K562 (cell line): Measurements from ENCODE around the gene RHAG. TPM values are rescaled to one million over a fixed set of nuclear protein-coding genes. Genes with fewer than 3 reads are reported as not detected.

Experiments
- ATAC-seq: fragments of 200-7000 bp; cut with Tn5 transposase; 3 replicates; pipeline ENCODE4 v1.9.1; 2020; ENCODE audit warnings: moderate library complexity
- BruUV-seq: library from RNA; stranded (reverse); fragments of 400-500 nt; replicated peaks from 2 replicates; lab custom pipeline; 2021; lab: Mats Ljungman, UMichigan
- CTCF ChIA-PET: fragments of 300-600 bp; formaldehyde crosslinking; extraction: SDS; loops from one replicate; lab custom pipeline; 2021; ENCODE audit warnings: low intra/inter-chr PET ratio; lab: Yijun Ruan, JAX
- POLR2A ChIA-PET: fragments of 300-600, 350-650 bp; sonication (Branson Sonifier 250); formaldehyde crosslinking; extraction: SDS; loops from one replicate; lab custom pipeline; 2021; ENCODE audit warnings: antibody characterized with exemption, inconsistent platforms; lab: Yijun Ruan, JAX
- DNase-seq, 4 experiments: peaks; one replicate each; pipeline versions ENCODE4 v3.0.0 to v3.0.0-alpha.2; 2011 to 2018; ENCODE audit warnings: low spot score in 3 of 4, mixed read lengths in 3 of 4; ENCODE audit errors: extremely low read depth in 1 of 4
- FAIRE-seq: peaks from 2 replicates; lab custom pipeline; 2011; peaks lifted over from hg19 to GRCh38; lab: Jason Lieb, UNC
- H2AFZ ChIP-seq: 2 replicates; pipeline ENCODE4 v1.6.0; 2011; ENCODE audit warnings: low read depth, low read length, control low read depth, inconsistent platforms
- H3K27ac ChIP-seq: fragments of 200-600 bp; 3 replicates; pipeline ENCODE4 v1.8.0; 2011; ENCODE audit warnings: low read depth, mild to moderate bottlenecking, control low read depth, inconsistent platforms, low read length, moderate library complexity, mixed read lengths; ENCODE audit errors: extremely low read depth
- H3K27me3 ChIP-seq, 2 experiments: fragments of 300-600 bp in 1 of 2; 2 replicates in 1 of 2; 3 replicates in 1 of 2; pipeline versions ENCODE4 v1.6.0 to v1.8.0; 2011; ENCODE audit warnings: inconsistent platforms in 2 of 2, low read length in 2 of 2, mild to moderate bottlenecking in 1 of 2, mixed read lengths in 1 of 2, moderate library complexity in 1 of 2; ENCODE audit not compliant: control insufficient read depth in 2 of 2, insufficient read depth in 2 of 2
- H3K36me3 ChIP-seq: fragments of 300-600 bp; 3 replicates; pipeline ENCODE4 v1.8.0; 2011; ENCODE audit warnings: mild to moderate bottlenecking, low read length, inconsistent platforms; ENCODE audit not compliant: control insufficient read depth, insufficient read depth
- H3K4me1 ChIP-seq, 2 experiments: fragments of 200-600 bp in 1 of 2; replicated peaks in 1 of 2; 2 replicates in 1 of 2; 3 replicates in 1 of 2; pipeline versions ENCODE4 v1.5.1 to v1.8.0; 2011; ENCODE audit warnings: inconsistent platforms in 2 of 2, low read length in 2 of 2, mild to moderate bottlenecking in 1 of 2, mixed read lengths in 1 of 2, moderate library complexity in 1 of 2; ENCODE audit not compliant: control insufficient read depth in 2 of 2, insufficient read depth in 2 of 2
- H3K4me2 ChIP-seq: 2 replicates; pipeline ENCODE4 v1.6.1; 2011; ENCODE audit warnings: low read length, control low read depth, inconsistent platforms, mixed read lengths; ENCODE audit not compliant: insufficient read depth
- H3K4me3 ChIP-seq: fragments of 200-600 bp; sonication (generic), shearing (Covaris generic); 2 replicates; pipeline ENCODE4 v1.5.1; 2016; ENCODE audit warnings: control low read depth, inconsistent platforms
- H3K79me2 ChIP-seq: fragments of 200-600 bp; 3 replicates; pipeline ENCODE4 v1.8.0; 2011; ENCODE audit warnings: low read length, inconsistent platforms; ENCODE audit not compliant: control insufficient read depth, insufficient read depth
- H3K9ac ChIP-seq, 2 experiments: 2 replicates each; pipeline versions ENCODE4 v1.6.0 to v1.6.1; 2011; ENCODE audit warnings: low read depth in 2 of 2, low read length in 2 of 2, control low read depth in 1 of 2, inconsistent platforms in 1 of 2, mild to moderate bottlenecking in 1 of 2, mixed read lengths in 1 of 2; ENCODE audit not compliant: insufficient read depth in 1 of 2
- H3K9me1 ChIP-seq: one replicate; pipeline ENCODE4 v1.6.0; 2011; ENCODE audit warnings: inconsistent platforms, mild to moderate bottlenecking, low read length, moderate library complexity; ENCODE audit not compliant: control insufficient read depth, insufficient read depth
- H3K9me3 ChIP-seq: replicated peaks from 2 replicates; pipeline ENCODE4 v1.5.1; 2011; ENCODE audit warnings: low read depth, low read length, inconsistent platforms; ENCODE audit not compliant: control insufficient read depth, insufficient read depth
- H4K20me1 ChIP-seq: replicated peaks from 2 replicates; pipeline ENCODE4 v1.6.1; 2011; ENCODE audit warnings: low read length, inconsistent platforms, mixed read lengths; ENCODE audit not compliant: control insufficient read depth, insufficient read depth
- FOXM1 ChIP-seq, 2 experiments: fragments of 450-650 bp in 1 of 2; sonication (generic) in 1 of 2; formaldehyde crosslinking in 1 of 2; IDR thresholded peaks; 2 replicates each; pipeline versions ENCODE4 v1.6.1 to v1.9.0; 2017 to 2022; ENCODE audit warnings: low read depth in 2 of 2, mild to moderate bottlenecking in 2 of 2, missing genetic modification reagents in 1 of 2, moderate library complexity in 1 of 2
- HDAC8 ChIP-seq: fragments of 450-650 bp; IDR thresholded peaks from 2 replicates; pipeline ENCODE4 v1.6.1; 2016; ENCODE audit warnings: mild to moderate bottlenecking, missing genetic modification characterization, moderate library complexity, missing compliant biosample characterization
- RAD21 ChIP-seq, 2 experiments: fragments of 250-450 bp in 1 of 2; fragments of 450-650 bp in 1 of 2; sonication (Bioruptor Pico) in 1 of 2; formaldehyde crosslinking in 1 of 2; IDR thresholded peaks in 1 of 2; conservative IDR thresholded peaks in 1 of 2; 2 replicates each; pipeline versions ENCODE4 v1.4.0 to v1.8.0; 2020 to 2022; ENCODE audit warnings: mild to moderate bottlenecking in 2 of 2, moderate library complexity in 1 of 2
- TBP ChIP-seq: optimal IDR thresholded peaks from 2 replicates; pipeline ENCODE3; 2011; ENCODE audit warnings: low read depth, low read length, improper control_type of control experiment
- ZNF740 ChIP-seq, 3 experiments: fragments of 200-800 bp in 1 of 3; sonication (Bioruptor generic) in 1 of 3; sonication (generic) in 1 of 3; formaldehyde crosslinking in 1 of 3; IDR thresholded peaks; 2 replicates each; pipeline versions ENCODE4 v1.6.1 to v1.8.0; 2016 to 2022; ENCODE audit warnings: mild to moderate bottlenecking in 2 of 3, missing compliant biosample characterization in 2 of 3, missing genetic modification characterization in 2 of 3, missing genetic modification reagents in 1 of 3
- WGBS: fragments of 100-300 bp; shearing (Covaris generic); methylation state at CpG from one replicate; pipeline ENCODE4 v1.1.6; 2016; ENCODE audit warnings: low coverage, mixed read lengths; ENCODE audit not compliant: insufficient coverage; ENCODE audit errors: missing lambda C conversion rate; 5-methylcytosine and 5-hydroxymethylcytosine counted together
- in situ Hi-C: fragments of 300-500 bp; cut with MboI; formaldehyde crosslinking; loops from 4 replicates; pipeline ENCODE4 v1.15.0; 2018; ENCODE audit warnings: inconsistent platforms, mixed read lengths
- intact Hi-C: fragments of 100-400 bp; cut with micrococcal nuclease; formaldehyde crosslinking; loops from 2 replicates; pipeline ENCODE4 v1.14.2; 2022
- polyA plus RNA-seq, 8 experiments: library from polyadenylated mRNA; depleted of rRNA in 4 of 8; stranded (reverse) in 5 of 8; unstranded in 3 of 8; fragments of >200 nt; fragmentation: Nextera tagmentation in 2 of 8; fragmentation: Illumina TruSeq in 1 of 8; extraction: Ambion mirVana in 2 of 8; extraction: Trizol in 1 of 8; gene quantifications; 2 replicates each; pipeline versions ENCODE4 v1.2.1 to v1.2.3, GENCODE V29; 2011 to 2014; ENCODE audit warnings: inconsistent platforms in 1 of 8, missing spikeins in 1 of 8
- total RNA-seq, 7 experiments: library from RNA; depleted of rRNA in 6 of 7; stranded (reverse); fragments of >200 nt in 6 of 7; fragmentation: Illumina TruSeq in 2 of 7; extraction: Trizol in 2 of 7; gene quantifications; 2 replicates each; pipeline versions ENCODE4 v1.2.1 to v1.2.3, GENCODE V29; 2011 to 2021; ENCODE audit warnings: low replicate concordance in 1 of 7
- TF ChIP-seq, protein P1 (sequence below): sonication (generic); formaldehyde crosslinking; IDR thresholded peaks from 2 replicates; pipeline ENCODE4 v1.8.1; 2023; ENCODE audit warnings: mild to moderate bottlenecking, missing genetic modification reagents
- TF ChIP-seq, protein P2 (sequence below): sonication (generic); formaldehyde crosslinking; IDR thresholded peaks from 2 replicates; pipeline ENCODE4 v1.4.0; 2020; ENCODE audit warnings: mild to moderate bottlenecking, missing genetic modification reagents
- TF ChIP-seq, protein P3 (sequence below): fragments of 450-650 bp; IDR thresholded peaks from 2 replicates; pipeline ENCODE4 v1.6.1; 2018; ENCODE audit warnings: mild to moderate bottlenecking, low read depth; ENCODE audit not compliant: partially characterized antibody

The RHAG gene
- total and polyA plus RNA-seq, 9 of the 15 experiments (the other 6 are each of a cell fraction or from before 2014, with no cell fraction given) = 290 to 1,202 (median 505) TPM

DNA sequence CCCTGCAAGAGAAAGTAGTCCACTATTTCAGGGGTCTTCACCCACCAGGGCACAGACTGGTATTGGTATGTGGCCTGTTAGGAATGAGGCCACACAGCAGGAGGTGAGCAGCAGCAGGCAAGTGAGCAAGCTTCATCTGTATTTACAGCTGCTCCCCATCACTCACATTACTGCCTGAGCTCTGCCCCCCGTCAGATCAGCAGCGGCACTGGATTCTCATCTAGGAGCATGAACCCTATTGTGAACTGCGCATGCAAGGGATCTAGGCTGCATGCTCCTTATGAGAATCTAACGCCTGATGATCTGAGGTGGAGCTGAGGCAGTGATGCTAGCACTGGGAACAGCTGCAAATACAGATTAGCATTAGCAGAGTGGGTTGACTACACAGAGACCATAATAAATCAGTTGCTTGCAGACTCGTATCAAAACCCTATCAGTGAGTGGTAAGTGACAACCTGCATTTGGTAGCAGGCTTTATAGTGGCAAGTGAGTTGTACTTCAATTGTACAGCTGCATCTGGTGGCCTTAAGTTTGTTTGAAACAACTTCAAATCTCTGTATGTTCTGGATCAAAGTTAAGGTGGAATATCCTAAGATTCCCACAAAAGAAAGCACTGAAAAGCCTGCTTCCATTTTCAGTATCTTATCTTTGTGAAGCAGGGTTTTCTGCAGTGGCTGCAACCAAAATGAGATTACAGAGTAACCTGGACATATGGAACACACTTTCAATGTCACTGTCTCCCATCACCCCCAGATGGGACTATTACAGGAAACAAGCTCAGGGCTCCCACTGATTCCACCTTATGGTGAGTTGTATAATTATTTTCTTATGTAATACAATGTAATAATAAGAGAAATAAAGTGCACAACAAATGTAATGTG lies 73.4 kb downstream of the RHAG start:
- no peak for FAIRE-seq
- TF ChIP-seq, protein P1, sequence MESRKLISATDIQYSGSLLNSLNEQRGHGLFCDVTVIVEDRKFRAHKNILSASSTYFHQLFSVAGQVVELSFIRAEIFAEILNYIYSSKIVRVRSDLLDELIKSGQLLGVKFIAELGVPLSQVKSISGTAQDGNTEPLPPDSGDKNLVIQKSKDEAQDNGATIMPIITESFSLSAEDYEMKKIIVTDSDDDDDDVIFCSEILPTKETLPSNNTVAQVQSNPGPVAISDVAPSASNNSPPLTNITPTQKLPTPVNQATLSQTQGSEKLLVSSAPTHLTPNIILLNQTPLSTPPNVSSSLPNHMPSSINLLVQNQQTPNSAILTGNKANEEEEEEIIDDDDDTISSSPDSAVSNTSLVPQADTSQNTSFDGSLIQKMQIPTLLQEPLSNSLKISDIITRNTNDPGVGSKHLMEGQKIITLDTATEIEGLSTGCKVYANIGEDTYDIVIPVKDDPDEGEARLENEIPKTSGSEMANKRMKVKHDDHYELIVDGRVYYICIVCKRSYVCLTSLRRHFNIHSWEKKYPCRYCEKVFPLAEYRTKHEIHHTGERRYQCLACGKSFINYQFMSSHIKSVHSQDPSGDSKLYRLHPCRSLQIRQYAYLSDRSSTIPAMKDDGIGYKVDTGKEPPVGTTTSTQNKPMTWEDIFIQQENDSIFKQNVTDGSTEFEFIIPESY (CRISPR knock-in tag) = no peak
- TF ChIP-seq RAD21 (CRISPR knock-in tag; conservative IDR thresholded peaks at IDR 0.05 in 1 of 2, IDR thresholded peaks at IDR 0.05 in 1 of 2) (no peak), TBP (no peak), ZNF740 (CRISPR knock-in tag; IDR thresholded peaks at IDR 0.05) (no peak), ZNF740 (tag; IDR thresholded peaks at IDR 0.05) (no peak), HDAC8 (tag) (no peak), FOXM1 (IDR thresholded peaks at IDR 0.05; ENCODE audit: low read depth) (peak; percentile 23; the same call in 1 of the 2 replicates), FOXM1 (CRISPR knock-in tag; IDR thresholded peaks at IDR 0.05; ENCODE audit: low read depth) (no peak)
- TF ChIP-seq, protein P2, sequence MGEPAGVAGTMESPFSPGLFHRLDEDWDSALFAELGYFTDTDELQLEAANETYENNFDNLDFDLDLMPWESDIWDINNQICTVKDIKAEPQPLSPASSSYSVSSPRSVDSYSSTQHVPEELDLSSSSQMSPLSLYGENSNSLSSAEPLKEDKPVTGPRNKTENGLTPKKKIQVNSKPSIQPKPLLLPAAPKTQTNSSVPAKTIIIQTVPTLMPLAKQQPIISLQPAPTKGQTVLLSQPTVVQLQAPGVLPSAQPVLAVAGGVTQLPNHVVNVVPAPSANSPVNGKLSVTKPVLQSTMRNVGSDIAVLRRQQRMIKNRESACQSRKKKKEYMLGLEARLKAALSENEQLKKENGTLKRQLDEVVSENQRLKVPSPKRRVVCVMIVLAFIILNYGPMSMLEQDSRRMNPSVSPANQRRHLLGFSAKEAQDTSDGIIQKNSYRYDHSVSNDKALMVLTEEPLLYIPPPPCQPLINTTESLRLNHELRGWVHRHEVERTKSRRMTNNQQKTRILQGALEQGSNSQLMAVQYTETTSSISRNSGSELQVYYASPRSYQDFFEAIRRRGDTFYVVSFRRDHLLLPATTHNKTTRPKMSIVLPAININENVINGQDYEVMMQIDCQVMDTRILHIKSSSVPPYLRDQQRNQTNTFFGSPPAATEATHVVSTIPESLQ (CRISPR knock-in tag) = no peak
- TF ChIP-seq, protein P3, sequence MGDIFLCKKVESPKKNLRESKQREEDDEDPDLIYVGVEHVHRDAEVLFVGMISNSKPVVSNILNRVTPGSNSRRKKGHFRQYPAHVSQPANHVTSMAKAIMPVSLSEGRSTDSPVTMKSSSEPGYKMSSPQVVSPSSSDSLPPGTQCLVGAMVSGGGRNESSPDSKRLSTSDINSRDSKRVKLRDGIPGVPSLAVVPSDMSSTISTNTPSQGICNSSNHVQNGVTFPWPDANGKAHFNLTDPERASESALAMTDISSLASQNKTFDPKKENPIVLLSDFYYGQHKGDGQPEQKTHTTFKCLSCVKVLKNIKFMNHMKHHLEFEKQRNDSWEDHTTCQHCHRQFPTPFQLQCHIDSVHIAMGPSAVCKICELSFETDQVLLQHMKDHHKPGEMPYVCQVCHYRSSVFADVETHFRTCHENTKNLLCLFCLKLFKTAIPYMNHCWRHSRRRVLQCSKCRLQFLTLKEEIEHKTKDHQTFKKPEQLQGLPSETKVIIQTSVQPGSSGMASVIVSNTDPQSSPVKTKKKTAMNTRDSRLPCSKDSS = no peak

More for the DNA sequence above, 73.4 kb downstream of the RHAG start:
- H3K79me2 ChIP-seq = no peaks in the 10 kb centered on the region
- no peak overlapping the region for H3K4me3 ChIP-seq
- WGBS = 33% methylated on average over 5 of the region's 5 CpGs
- peaks cover 0 to 4% of the 10 kb centered on the region in 2 experiments; a peak in 1 of 5 replicates for H3K4me1 ChIP-seq
- ChIA-PET CTCF (no interaction called here), POLR2A (interaction anchor here (1.1 kb wide), 1 partner anchor 22 kb away, joined by 3 read pairs; no protein-coding TSS in a partner anchor)
- H3K4me2 ChIP-seq = no peak overlapping the region
- no peak overlapping the region for H3K27ac ChIP-seq
- H2AFZ ChIP-seq = no peak overlapping the region
- ATAC-seq (peak; percentile 47), DNase-seq (peak in 1 of 4 experiments; percentile 41)
- no peaks in the 10 kb centered on the region for H3K9me1 ChIP-seq
- in situ Hi-C loops (no loop called here), intact Hi-C loops (no loop called here)
- no peaks in the 10 kb centered on the region for H4K20me1 ChIP-seq
- no TSS peak for BruUV-seq
- no peaks in the 10 kb centered on the region for H3K36me3 ChIP-seq
- no peaks in the 10 kb centered on the region for H3K27me3 ChIP-seq
- no peak overlapping the region for H3K9ac ChIP-seq
- no peaks in the 10 kb centered on the region for H3K9me3 ChIP-seq
